ENCODE results near the gene CRELD1. TPM values are rescaled to one million over a fixed set of nuclear protein-coding genes. Genes with fewer than 3 reads are reported as not detected.

Gene CRELD1
- total RNA-seq, 2 donors from 2014 or later, result 19.8 to 23.6 TPM

DNA sequence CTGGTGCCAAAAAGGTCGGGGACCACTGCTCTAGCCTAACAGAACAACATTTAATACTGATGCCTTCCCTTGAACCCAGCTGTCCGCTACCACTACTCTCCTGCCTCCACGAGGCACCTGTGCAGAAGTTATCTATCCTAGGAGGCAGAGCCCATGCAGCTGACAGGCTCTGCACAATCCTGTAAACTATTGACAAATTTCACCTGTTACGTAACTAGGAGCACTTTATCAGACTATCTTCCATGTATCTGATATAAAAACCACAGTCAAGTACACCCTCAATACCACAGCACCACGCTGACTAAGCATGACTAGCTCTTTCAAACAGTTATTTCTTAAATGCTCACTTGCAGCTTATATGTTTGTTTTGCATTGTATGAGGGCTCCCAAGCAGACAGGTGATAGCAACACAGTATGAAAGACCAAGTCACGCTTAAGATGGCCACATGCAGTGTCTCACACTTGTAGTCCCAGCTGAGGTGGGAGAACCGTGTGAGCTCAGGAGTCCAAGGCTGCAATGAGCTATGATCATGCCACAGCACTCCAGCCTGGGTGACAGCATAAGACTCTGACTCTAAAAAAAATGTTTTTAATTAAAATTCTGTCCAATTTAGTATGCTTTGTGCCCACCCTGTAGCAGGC lies 21.2 kb upstream of the CRELD1 start:
- intact Hi-C loops (cut with DNase I), result no loop called here
- ATAC-seq (no peak), DNase-seq (no peak)
- no peaks in the 10 kb centered on the region for H3K9me3 ChIP-seq
- WGBS, 2 donors, result 74 to 80% methylated on average over 7 of the region's 7 CpGs
- TF ChIP-seq POLR2A (IDR thresholded peaks at IDR 0.05), result no peak
- TF ChIP-seq, protein P1, sequence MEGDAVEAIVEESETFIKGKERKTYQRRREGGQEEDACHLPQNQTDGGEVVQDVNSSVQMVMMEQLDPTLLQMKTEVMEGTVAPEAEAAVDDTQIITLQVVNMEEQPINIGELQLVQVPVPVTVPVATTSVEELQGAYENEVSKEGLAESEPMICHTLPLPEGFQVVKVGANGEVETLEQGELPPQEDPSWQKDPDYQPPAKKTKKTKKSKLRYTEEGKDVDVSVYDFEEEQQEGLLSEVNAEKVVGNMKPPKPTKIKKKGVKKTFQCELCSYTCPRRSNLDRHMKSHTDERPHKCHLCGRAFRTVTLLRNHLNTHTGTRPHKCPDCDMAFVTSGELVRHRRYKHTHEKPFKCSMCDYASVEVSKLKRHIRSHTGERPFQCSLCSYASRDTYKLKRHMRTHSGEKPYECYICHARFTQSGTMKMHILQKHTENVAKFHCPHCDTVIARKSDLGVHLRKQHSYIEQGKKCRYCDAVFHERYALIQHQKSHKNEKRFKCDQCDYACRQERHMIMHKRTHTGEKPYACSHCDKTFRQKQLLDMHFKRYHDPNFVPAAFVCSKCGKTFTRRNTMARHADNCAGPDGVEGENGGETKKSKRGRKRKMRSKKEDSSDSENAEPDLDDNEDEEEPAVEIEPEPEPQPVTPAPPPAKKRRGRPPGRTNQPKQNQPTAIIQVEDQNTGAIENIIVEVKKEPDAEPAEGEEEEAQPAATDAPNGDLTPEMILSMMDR (IDR thresholded peaks at IDR 0.05), result no peak
- no peak overlapping the region for H3K27ac ChIP-seq
- H3K36me3 ChIP-seq (replicated peaks in 1 of 2; ENCODE audit: insufficient read depth in 1 of 2, low read depth in 2 of 2), result no peaks in the 10 kb centered on the region
- no peak overlapping the region for H3K4me3 ChIP-seq
- H3K27me3 ChIP-seq, result no peaks in the 10 kb centered on the region
- peaks cover 36% of the 10 kb centered on the region for H3K4me1 ChIP-seq

DNA sequence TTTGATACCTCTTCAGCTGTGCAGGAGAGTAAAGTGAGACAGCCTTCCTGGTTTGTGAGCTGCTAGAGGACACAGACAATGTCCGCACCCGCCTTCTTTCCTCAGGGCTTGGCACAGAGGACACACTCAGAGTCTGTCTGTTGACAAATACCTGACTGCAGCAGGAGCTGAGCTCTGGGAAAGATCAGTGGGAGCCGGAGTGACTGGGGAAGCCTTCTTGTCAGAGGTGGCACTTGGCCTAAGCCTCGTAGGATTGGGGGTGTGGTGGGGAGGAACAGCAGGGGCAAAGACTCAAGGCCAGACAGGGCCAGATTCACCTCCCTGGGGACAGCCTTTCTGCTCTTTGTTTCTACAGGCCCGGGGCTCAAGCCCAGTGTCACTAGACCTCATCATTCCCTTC lies 20.0 kb upstream of the CRELD1 start:
- H3K27ac ChIP-seq, result peak overlapping the region in 2 of 4 donors; percentile 19 to 93
- H3K9me3 ChIP-seq, result no peaks in the 10 kb centered on the region
- H3K4me3 ChIP-seq, result no peak overlapping the region
- 69 to 70% methylated on average over 5 of the region's 5 CpGs for WGBS, 2 donors
- no peaks in the 10 kb centered on the region for H3K27me3 ChIP-seq
- intact Hi-C loops (cut with DNase I), result no loop called here
- TF ChIP-seq POLR2A (IDR thresholded peaks at IDR 0.05), result no peak
- TF ChIP-seq, protein P1 (IDR thresholded peaks at IDR 0.05), result no peak
- DNase-seq, result peak in 1 of 4 donors; percentile 19
- no peak for ATAC-seq
- no peaks in the 10 kb centered on the region for H3K36me3 ChIP-seq (replicated peaks in 1 of 2; ENCODE audit: insufficient read depth in 1 of 2, low read depth in 2 of 2)
- H3K4me1 ChIP-seq, result peaks cover 48% of the 10 kb centered on the region

DNA sequence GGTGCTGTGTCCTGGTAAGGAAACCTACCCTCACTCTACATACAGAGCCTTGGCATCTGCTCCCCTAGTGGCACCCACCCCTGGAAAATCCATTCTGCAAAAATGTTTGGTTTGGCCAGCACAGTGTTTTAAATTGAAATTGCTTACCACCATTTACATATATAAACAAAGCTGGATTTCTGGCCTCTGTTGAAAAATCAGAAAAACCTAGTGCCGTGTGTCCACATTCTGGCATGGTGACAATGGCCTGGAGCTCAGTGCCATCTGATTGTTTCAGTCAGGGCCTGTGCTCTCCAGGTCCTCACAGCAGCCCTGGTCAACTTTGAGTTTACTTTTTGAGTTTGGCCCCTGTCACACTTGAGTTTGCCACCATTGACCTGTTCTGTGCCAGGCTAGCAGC lies 19.6 kb upstream of the CRELD1 start:
- ATAC-seq, result no peak
- Histone ChIP-seq H3K36me3 (replicated peaks in 1 of 2; ENCODE audit: insufficient read depth in 1 of 2, low read depth in 2 of 2) (no peaks in the 10 kb centered on the region), H3K27me3 (no peaks in the 10 kb centered on the region), H3K27ac (peak overlapping the region in 2 of 4 donors; percentile 19 to 93), H3K4me1 (peaks cover 49% of the 10 kb centered on the region), H3K4me3 (no peak overlapping the region), H3K9me3 (no peaks in the 10 kb centered on the region)
- WGBS, 2 donors, result 12 to 44% methylated on average over 1 of the region's 1 CpG
- DNase-seq, result peak in 1 of 4 donors; percentile 24
- TF ChIP-seq, protein P1 (IDR thresholded peaks at IDR 0.05), result no peak
- no peak for TF ChIP-seq POLR2A (IDR thresholded peaks at IDR 0.05)
- intact Hi-C loops (cut with DNase I), result no loop called here

DNA sequence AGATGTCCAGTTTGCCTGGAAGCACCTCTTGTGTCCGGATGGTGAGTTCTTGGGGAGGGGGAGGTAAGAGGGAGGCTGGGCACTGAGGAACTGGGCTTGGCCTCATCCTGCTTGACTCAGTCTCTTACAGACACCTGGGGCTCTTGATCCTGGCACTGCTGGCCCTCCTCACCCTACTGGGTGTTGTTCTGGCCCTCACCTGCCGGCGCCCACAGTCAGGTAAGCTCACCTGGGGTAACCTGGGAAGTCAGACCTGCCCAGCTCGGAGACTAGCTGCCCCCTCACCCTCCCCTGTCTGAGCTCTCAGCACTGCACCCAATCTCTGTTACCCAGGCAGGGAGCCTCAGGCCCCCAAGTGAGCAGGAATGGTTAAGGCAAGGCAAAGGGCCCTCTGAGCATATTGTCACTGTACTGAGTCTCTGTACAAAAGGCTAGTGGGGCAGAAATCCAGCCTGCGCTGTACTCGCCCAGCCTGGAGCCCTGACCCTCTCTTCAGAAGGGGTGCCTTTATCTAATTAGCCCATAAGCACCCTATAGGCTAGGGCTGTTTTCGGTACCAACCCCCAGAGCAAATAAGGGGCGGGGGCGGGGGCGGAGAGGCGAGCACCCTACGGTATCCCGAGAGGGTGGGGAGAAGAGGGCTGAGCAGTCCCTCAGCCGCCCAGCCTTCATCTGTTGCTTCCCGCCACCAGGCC lies 18.9 kb upstream of the CRELD1 start:
- peak in 1 of 4 donors; percentile 20 for DNase-seq
- Histone ChIP-seq H3K27me3 (no peaks in the 10 kb centered on the region), H3K4me1 (peaks cover 49% of the 10 kb centered on the region), H3K4me3 (no peak overlapping the region), H3K9me3 (no peaks in the 10 kb centered on the region), H3K27ac (peak overlapping the region; percentile 65 to 93 (median 90)), H3K36me3 (replicated peaks in 1 of 2; ENCODE audit: insufficient read depth in 1 of 2, low read depth in 2 of 2) (no peaks in the 10 kb centered on the region)
- no peak for TF ChIP-seq POLR2A (IDR thresholded peaks at IDR 0.05)
- TF ChIP-seq, protein P1 (IDR thresholded peaks at IDR 0.05), result no peak
- ATAC-seq, result no peak
- WGBS, 2 donors, result 17 to 30% methylated on average over 1 to 15 of the region's 15 CpGs
- intact Hi-C loops (cut with DNase I), result no loop called here

Measured in body of pancreas (tissue), 4 donors.